HG03521 (cell line): Measurements from ENCODE around the gene POLR1A.

Source experiments
- ATAC-seq: cut with Tn5 transposase; IDR thresholded peaks from one replicate; pipeline ENCODE4 v1.9.1; 2021; ENCODE audit warnings: mild to moderate bottlenecking, moderate library complexity; ENCODE audit not compliant: unreplicated experiment

Gene POLR1A

GRCh38 chr2:85983766-85984165, 121.9 kb downstream of the POLR1A start:
- no peak for ATAC-seq

- no peak for ATAC-seq
Observed at GRCh38 chr2:85981579-85982247, 124.0 kb downstream of the POLR1A start.

- ATAC-seq = no peak
Observed at GRCh38 chr2:85978883-85979780, 126.6 kb downstream of the POLR1A start.

- ATAC-seq = no peak
Observed at GRCh38 chr2:85976106-85976920, 129.4 kb downstream of the POLR1A start.

- no peak for ATAC-seq
Observed at GRCh38 chr2:85975581-85975980, 130.1 kb downstream of the POLR1A start.

GRCh38 chr2:85974390-85974789, 131.3 kb downstream of the POLR1A start:
- ATAC-seq = no peak

GRCh38 chr2:85972355-85972754, 133.3 kb downstream of the POLR1A start:
- no peak for ATAC-seq

- ATAC-seq = no peak
Observed at GRCh38 chr2:85971366-85971765, 134.3 kb downstream of the POLR1A start.
